HEK293 (cell line): ENCODE data around the gene ARL15.

Experiments
- CTCF ChIA-PET: fragments of 350-600 bp; formaldehyde crosslinking; extraction: SDS; loops from one replicate; lab custom pipeline; 2021; ENCODE audit warnings: antibody characterized with exemption; lab: Yijun Ruan, JAX
- POLR2A ChIA-PET: fragments of 300-600 bp; formaldehyde crosslinking; extraction: SDS; loops from one replicate; lab custom pipeline; 2020; ENCODE audit warnings: antibody characterized with exemption, inconsistent platforms; lab: Yijun Ruan, JAX
- H3K27ac ChIP-seq: fragments of 200-500 bp; sonication (Bioruptor generic); 2 replicates; pipeline ENCODE4 v1.5.1; 2014; ENCODE audit warnings: low read depth, low read length, control low read depth, inconsistent platforms; ENCODE audit errors: extremely low read depth
- H3K36me3 ChIP-seq, 2 experiments: fragments of 200-500 bp in 1 of 2; sonication (Bioruptor generic) in 1 of 2; 1 replicate in 1 of 2; 2 replicates in 1 of 2; pipeline ENCODE4 v1.5.1; 2014 to 2017; ENCODE audit warnings: inconsistent platforms in 2 of 2, low read length in 2 of 2; ENCODE audit not compliant: control insufficient read depth in 2 of 2, insufficient read depth in 1 of 2
- H3K4me1 ChIP-seq: fragments of 200-500 bp; sonication (Bioruptor generic); 2 replicates; pipeline ENCODE4 v1.5.1; 2014; ENCODE audit warnings: mild to moderate bottlenecking, low read length, inconsistent platforms; ENCODE audit not compliant: control insufficient read depth, insufficient read depth
- H3K4me3 ChIP-seq: 2 replicates; pipeline ENCODE4 v1.5.1; 2011; ENCODE audit warnings: low read depth, mild to moderate bottlenecking, control low read depth, low read length, moderate library complexity
- H3K9me3 ChIP-seq: fragments of 200-500 bp; sonication (Bioruptor generic); 2 replicates; pipeline ENCODE4 v1.5.1; 2014; ENCODE audit warnings: low read depth, low read length, inconsistent platforms; ENCODE audit not compliant: control insufficient read depth, insufficient read depth
- BCL11A ChIP-seq: fragments of 450-650 bp; formaldehyde crosslinking; IDR thresholded peaks from 2 replicates; pipeline ENCODE4 v1.5.1; 2016; ENCODE audit warnings: low read depth, missing biosample characterization, missing genetic modification characterization
- GFI1B ChIP-seq: fragments of 450-650 bp; formaldehyde crosslinking; IDR thresholded peaks from 2 replicates; pipeline ENCODE4 v1.5.1; 2016; ENCODE audit warnings: missing biosample characterization, missing genetic modification characterization
- GLI2 ChIP-seq: fragments of 450-650 bp; formaldehyde crosslinking; IDR thresholded peaks from 2 replicates; pipeline ENCODE4; 2017; ENCODE audit warnings: missing biosample characterization, missing genetic modification characterization, low read depth, borderline replicate concordance
- KLF9 ChIP-seq: fragments of 450-650 bp; formaldehyde crosslinking; IDR thresholded peaks from 2 replicates; pipeline ENCODE4 v1.5.1; 2016; ENCODE audit warnings: missing biosample characterization, missing genetic modification characterization, low read depth
- OVOL3 ChIP-seq: fragments of 450-650 bp; formaldehyde crosslinking; IDR thresholded peaks from 2 replicates; pipeline ENCODE4 v1.5.1; 2016; ENCODE audit warnings: missing biosample characterization, missing genetic modification characterization
- PRDM10 ChIP-seq: fragments of 450-650 bp; formaldehyde crosslinking; IDR thresholded peaks from 2 replicates; pipeline ENCODE4 v1.5.1; 2016; ENCODE audit warnings: missing biosample characterization, missing genetic modification characterization
- PRDM2 ChIP-seq: fragments of 450-650 bp; formaldehyde crosslinking; IDR thresholded peaks from 2 replicates; pipeline ENCODE4 v1.5.1; 2016; ENCODE audit warnings: missing biosample characterization, missing genetic modification characterization, borderline replicate concordance
- RBAK ChIP-seq: fragments of 450-650 bp; formaldehyde crosslinking; IDR thresholded peaks from 2 replicates; pipeline ENCODE4 v1.5.1; 2016; ENCODE audit warnings: missing biosample characterization, missing genetic modification characterization
- SP2 ChIP-seq: fragments of 450-650 bp; formaldehyde crosslinking; IDR thresholded peaks from 2 replicates; pipeline ENCODE4 v1.5.1; 2016; ENCODE audit warnings: missing biosample characterization, missing genetic modification characterization
- TSHZ1 ChIP-seq: fragments of 450-650 bp; formaldehyde crosslinking; IDR thresholded peaks from 2 replicates; pipeline ENCODE4 v1.5.1; 2016; ENCODE audit warnings: missing biosample characterization, missing genetic modification characterization, borderline replicate concordance
- ZNF121 ChIP-seq: fragments of 450-650 bp; formaldehyde crosslinking; IDR thresholded peaks from 2 replicates; pipeline ENCODE4 v1.5.1; 2016; ENCODE audit warnings: missing biosample characterization, missing genetic modification characterization
- ZNF140 ChIP-seq: fragments of 450-650 bp; formaldehyde crosslinking; IDR thresholded peaks from 2 replicates; pipeline ENCODE4 v1.5.1; 2016; ENCODE audit warnings: missing biosample characterization, missing genetic modification characterization
- ZNF223 ChIP-seq: fragments of 450-650 bp; formaldehyde crosslinking; IDR thresholded peaks from 2 replicates; pipeline ENCODE4 v1.5.1; 2016; ENCODE audit warnings: missing biosample characterization, missing genetic modification characterization
- ZNF266 ChIP-seq: fragments of 450-650 bp; formaldehyde crosslinking; IDR thresholded peaks from 2 replicates; pipeline ENCODE4 v1.5.1; 2016; ENCODE audit warnings: missing biosample characterization, missing genetic modification characterization, low read depth
- ZNF324 ChIP-seq: fragments of 450-650 bp; formaldehyde crosslinking; IDR thresholded peaks from 2 replicates; pipeline ENCODE4 v1.5.1; 2016; ENCODE audit warnings: missing biosample characterization, missing genetic modification characterization
- ZNF366 ChIP-seq: fragments of 450-650 bp; formaldehyde crosslinking; conservative IDR thresholded peaks from 2 replicates; pipeline ENCODE4 v1.5.1; 2016; ENCODE audit warnings: missing biosample characterization, missing genetic modification characterization
- ZNF558 ChIP-seq: fragments of 450-650 bp; formaldehyde crosslinking; IDR thresholded peaks from 2 replicates; pipeline ENCODE4 v1.5.1; 2016; ENCODE audit warnings: missing biosample characterization, missing genetic modification characterization
- ZNF610 ChIP-seq: fragments of 450-650 bp; formaldehyde crosslinking; IDR thresholded peaks from 2 replicates; pipeline ENCODE4 v1.5.1; 2016; ENCODE audit warnings: missing biosample characterization, missing genetic modification characterization, borderline replicate concordance
- ZNF707 ChIP-seq: fragments of 450-650 bp; formaldehyde crosslinking; IDR thresholded peaks from 2 replicates; pipeline ENCODE4 v1.5.1; 2016; ENCODE audit warnings: missing biosample characterization, missing genetic modification characterization
- ZXDB ChIP-seq: fragments of 450-650 bp; formaldehyde crosslinking; IDR thresholded peaks from 2 replicates; pipeline ENCODE4 v1.5.1; 2016; ENCODE audit warnings: missing biosample characterization, missing genetic modification characterization

Gene ARL15

DNA sequence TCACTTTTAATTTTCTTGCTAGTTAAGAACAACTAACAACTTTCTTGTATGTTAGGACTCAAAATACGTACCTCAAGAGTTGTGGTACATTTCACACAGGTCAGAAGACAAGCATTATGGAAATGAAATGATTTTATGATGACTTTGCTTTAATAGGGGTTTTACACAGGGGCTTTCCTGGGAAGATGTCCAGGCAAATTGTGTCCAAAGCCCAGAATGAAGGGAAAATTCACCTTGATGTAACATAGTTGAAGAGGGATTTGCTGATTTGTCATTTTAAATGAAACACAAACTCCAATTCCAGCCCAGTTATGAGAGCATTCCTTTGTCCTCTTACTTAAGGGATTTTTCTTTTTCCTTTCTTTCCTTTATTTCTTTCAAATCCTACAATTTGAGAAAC lies 89.2 kb downstream of the ARL15 start:
- H3K4me1 ChIP-seq = peaks cover 17% of the 10 kb centered on the region
- CTCF ChIA-PET = interaction anchor here (0.6 to 1.4 kb wide), 3 partner anchors 22 to 779 kb away, joined by 3 to 6 read pairs (median 5); no protein-coding TSS in a partner anchor
- H3K4me3 ChIP-seq = no peak overlapping the region
- no peak overlapping the region for H3K27ac ChIP-seq
- no peaks in the 10 kb centered on the region for H3K36me3 ChIP-seq
- no peak for TF ChIP-seq GLI2 (tag by site-specific recombination)
- no peak for TF ChIP-seq SP2 (tag by site-specific recombination)
- no peak for TF ChIP-seq ZNF707 (tag by site-specific recombination)
- no peak for TF ChIP-seq ZNF366 (tag by site-specific recombination)
- no peak for TF ChIP-seq BCL11A (tag by site-specific recombination)
- no peak for TF ChIP-seq PRDM10 (tag by site-specific recombination)
- TF ChIP-seq OVOL3 (tag by site-specific recombination) = no peak
- no peak for TF ChIP-seq KLF9 (tag by site-specific recombination)
- TF ChIP-seq ZNF558 (tag by site-specific recombination) = no peak
- no peak for TF ChIP-seq ZNF324 (tag by site-specific recombination)
- no peak for TF ChIP-seq GFI1B (tag by site-specific recombination)
- no peak for TF ChIP-seq ZNF121 (tag by site-specific recombination)
- TF ChIP-seq ZNF223 (tag by site-specific recombination) = no peak
- TF ChIP-seq RBAK = no peak
- no peak for TF ChIP-seq ZNF140 (tag by site-specific recombination)
- no peaks in the 10 kb centered on the region for H3K9me3 ChIP-seq
- POLR2A ChIA-PET = no interaction called here

DNA sequence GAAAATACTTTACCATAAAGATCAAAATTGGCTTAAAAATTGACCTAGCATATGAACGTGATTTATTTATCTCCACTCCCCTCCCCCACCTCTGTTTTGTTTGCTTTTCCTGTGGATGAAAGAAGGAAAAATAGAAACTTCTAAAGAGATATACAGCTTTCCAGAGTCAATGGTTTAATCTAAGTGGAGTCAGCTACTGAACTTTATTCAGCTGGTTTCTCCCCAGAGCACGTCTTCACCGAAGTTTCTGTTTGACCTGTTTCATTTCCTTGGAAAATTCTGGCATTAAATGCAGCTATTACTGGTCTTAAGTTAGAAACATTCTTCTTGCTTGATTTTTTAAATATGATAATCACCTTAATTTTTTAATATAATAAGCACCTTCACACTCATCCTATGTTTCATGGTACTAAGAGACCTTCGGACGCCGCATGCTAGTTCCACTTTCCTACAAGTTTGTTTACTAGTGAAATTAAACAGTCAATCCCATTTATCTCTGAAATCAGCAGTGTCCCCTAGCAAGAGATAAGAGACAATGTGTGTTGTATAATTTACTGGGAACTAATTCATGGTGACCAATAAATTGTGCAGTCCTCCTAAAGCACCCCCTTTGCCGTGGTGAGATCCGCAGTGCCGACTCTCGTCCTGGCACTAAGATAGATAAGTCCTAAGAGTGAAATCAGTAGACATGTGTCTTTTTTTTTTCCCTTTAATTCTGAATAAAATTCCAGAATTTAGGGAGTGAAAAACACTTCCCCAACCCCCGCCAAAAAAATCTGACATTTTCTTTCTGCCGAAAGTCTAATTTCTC lies 89.9 kb downstream of the ARL15 start:
- ChIA-PET CTCF (interaction anchor here (0.6 kb wide), 1 partner anchor 857 kb away, joined by 3 read pairs; no protein-coding TSS in a partner anchor), POLR2A (no interaction called here)
- H3K27ac ChIP-seq = no peak overlapping the region
- no peaks in the 10 kb centered on the region for H3K9me3 ChIP-seq
- H3K4me3 ChIP-seq = no peak overlapping the region
- no peaks in the 10 kb centered on the region for H3K36me3 ChIP-seq
- peaks cover 17% of the 10 kb centered on the region for H3K4me1 ChIP-seq
- no peak for TF ChIP-seq PRDM2 (tag by site-specific recombination)
- TF ChIP-seq ZXDB (tag by site-specific recombination) = no peak
- TF ChIP-seq TSHZ1 (tag by site-specific recombination) = no peak
- TF ChIP-seq ZNF610 (tag by site-specific recombination) = no peak
- no peak for TF ChIP-seq ZNF140 (tag by site-specific recombination)
- no peak for TF ChIP-seq ZNF266 (tag by site-specific recombination)
